ENCODE results near the gene ZBTB39. TPM values are rescaled to one million over a fixed set of nuclear protein-coding genes. Genes with fewer than 3 reads are reported as not detected.
"Not testable (repeated sequence)": the region's sequence is repeated elsewhere in the genome, so short reads cannot be mapped to it uniquely, and the experiment has no call there.

The ZBTB39 gene
- 1 to 10 TPM in 3 of 4 donors, under 1 TPM in 1; 0.81 to 6.5 (median 1.8) TPM for polyA plus RNA-seq
- long read RNA-seq, donor 1, full-length matches to known transcripts = 6 of 6 reads
- long read RNA-seq, donor 1, partial matches to known transcripts = 0 of 6 reads
- long read RNA-seq, donor 1, other reads (novel, unspliced or antisense) = 0 of 6 reads
- long read RNA-seq, donor 2, full-length matches to known transcripts = 1 of 1 reads
- long read RNA-seq, donor 2, partial matches to known transcripts = 0 of 1 reads
- long read RNA-seq, donor 2, other reads (novel, unspliced or antisense) = 0 of 1 reads
- long read RNA-seq, donor 3, full-length matches to known transcripts = 2 of 2 reads
- long read RNA-seq, donor 3, partial matches to known transcripts = 0 of 2 reads
- long read RNA-seq, donor 3, other reads (novel, unspliced or antisense) = 0 of 2 reads
- long read RNA-seq, donor 4 = 0 reads
- long read RNA-seq, donor 5, full-length matches to known transcripts = 1 of 1 reads
- long read RNA-seq, donor 5, partial matches to known transcripts = 0 of 1 reads
- long read RNA-seq, donor 5, other reads (novel, unspliced or antisense) = 0 of 1 reads
- long read RNA-seq, donor 6 = 0 reads
- long read RNA-seq, donor 7 = 0 reads
- long read RNA-seq, donor 8, full-length matches to known transcripts = 1 of 1 reads
- long read RNA-seq, donor 8, partial matches to known transcripts = 0 of 1 reads
- long read RNA-seq, donor 8, other reads (novel, unspliced or antisense) = 0 of 1 reads
- long read RNA-seq, donor 9, full-length matches to known transcripts = 2 of 2 reads
- long read RNA-seq, donor 9, partial matches to known transcripts = 0 of 2 reads
- long read RNA-seq, donor 9, other reads (novel, unspliced or antisense) = 0 of 2 reads
- long read RNA-seq, donor 10, full-length matches to known transcripts = 3 of 3 reads
- long read RNA-seq, donor 10, partial matches to known transcripts = 0 of 3 reads
- long read RNA-seq, donor 10, other reads (novel, unspliced or antisense) = 0 of 3 reads

- peaks cover 2 to 36% (median 3%) of the 10 kb centered on the region in 3 donors for H3K36me3 ChIP-seq (ENCODE audit: control insufficient read depth in 3 of 3, insufficient read depth in 2 of 3, low read depth in 1 of 3, low read length in 3 of 3)
- no peak for FAIRE-seq
- 0 to 1% (median 0%) methylated on average over 30 to 94 of the region's 94 CpGs for WGBS, 3 donors
Measured at GRCh38 chr12:57005980-57006808, at the start of gene ZBTB39. ZBTB39 (minus strand) TSS chr12:57006546; CDS start chr12:57004917, 1,629 bp downstream.

GRCh38 chr12:57055824-57056223, 49.5 kb upstream of the ZBTB39 start:
- H3K36me3 ChIP-seq (ENCODE audit: control insufficient read depth in 3 of 3, insufficient read depth in 2 of 3, low read depth in 1 of 3, low read length in 3 of 3) = peaks cover 0 to 6% (median 3%) of the 10 kb centered on the region in 3 donors
- H3K27ac ChIP-seq (ENCODE audit: low read depth in 1 of 3, low read length in 2 of 3) = no peak overlapping the region
- no peak overlapping the region for H3K4me3 ChIP-seq (ENCODE audit: low read depth in 1 of 3, low read length in 3 of 3)
- H3K27me3 ChIP-seq (ENCODE audit: control insufficient read depth in 3 of 3, insufficient read depth in 3 of 3, low read length in 3 of 3) = no peaks in the 10 kb centered on the region
- FAIRE-seq = no peak
- WGBS, 3 donors = 65 to 81% (median 79%) methylated on average over 3 of the region's 3 CpGs
- peaks cover 4 to 37% (median 9%) of the 10 kb centered on the region in 3 donors for H3K4me1 ChIP-seq (ENCODE audit: control insufficient read depth in 3 of 3, insufficient read depth in 2 of 3, low read depth in 1 of 3, low read length in 2 of 3)
- no peak for DNase-seq
- no peaks in the 10 kb centered on the region for H3K9me3 ChIP-seq (ENCODE audit: control insufficient read depth in 2 of 2, insufficient read depth in 1 of 2, low read depth in 1 of 2, low read length in 1 of 2)

More at GRCh38 chr12:57005980-57006808, at the start of gene ZBTB39:
- peak; percentile 54 to 80 for DNase-seq
- Histone ChIP-seq H3K27me3 (ENCODE audit: control insufficient read depth in 3 of 3, insufficient read depth in 3 of 3, low read length in 3 of 3) (no peaks in the 10 kb centered on the region), H3K27ac (ENCODE audit: low read depth in 1 of 3, low read length in 2 of 3) (peak within 1 kb of the TSS in 2 of 3 donors; percentile 48 to 56), H3K4me3 (ENCODE audit: low read depth in 1 of 3, low read length in 3 of 3) (peak within 1 kb of the TSS; percentile 75 to 77 (median 75)), H3K9me3 (ENCODE audit: control insufficient read depth in 2 of 2, insufficient read depth in 1 of 2, low read depth in 1 of 2, low read length in 1 of 2) (no peaks in the 10 kb centered on the region), H3K4me1 (ENCODE audit: control insufficient read depth in 3 of 3, insufficient read depth in 2 of 3, low read depth in 1 of 3, low read length in 2 of 3) (peaks cover 3 to 32% (median 5%) of the 10 kb centered on the region in 3 donors)

- H3K9me3 ChIP-seq (ENCODE audit: control insufficient read depth in 2 of 2, insufficient read depth in 1 of 2, low read depth in 1 of 2, low read length in 1 of 2); FAIRE-seq; H3K27me3 ChIP-seq (ENCODE audit: control insufficient read depth in 3 of 3, insufficient read depth in 3 of 3, low read length in 3 of 3); DNase-seq; H3K36me3 ChIP-seq (ENCODE audit: control insufficient read depth in 3 of 3, insufficient read depth in 2 of 3, low read depth in 1 of 3, low read length in 3 of 3); H3K4me3 ChIP-seq (ENCODE audit: low read depth in 1 of 3, low read length in 3 of 3); H3K27ac ChIP-seq (ENCODE audit: low read depth in 1 of 3, low read length in 2 of 3): not testable (repeated sequence)
- 92 to 98% (median 94%) methylated on average over 4 of the region's 4 CpGs for WGBS, 3 donors
- H3K4me1 ChIP-seq (ENCODE audit: control insufficient read depth in 3 of 3, insufficient read depth in 2 of 3, low read depth in 1 of 3, low read length in 2 of 3) = peaks cover 4 to 26% (median 6%) of the 10 kb centered on the region in 3 donors
Measured at GRCh38 chr12:57053901-57054300, 47.6 kb upstream of the ZBTB39 start.

GRCh38 chr12:57053146-57053545, 46.8 kb upstream of the ZBTB39 start:
- H3K4me1 ChIP-seq (ENCODE audit: control insufficient read depth in 3 of 3, insufficient read depth in 2 of 3, low read depth in 1 of 3, low read length in 2 of 3) = peaks cover 4 to 25% (median 4%) of the 10 kb centered on the region in 3 donors
- H3K9me3 ChIP-seq (ENCODE audit: control insufficient read depth in 2 of 2, insufficient read depth in 1 of 2, low read depth in 1 of 2, low read length in 1 of 2); FAIRE-seq; H3K4me3 ChIP-seq (ENCODE audit: low read depth in 1 of 3, low read length in 3 of 3); H3K27me3 ChIP-seq (ENCODE audit: control insufficient read depth in 3 of 3, insufficient read depth in 3 of 3, low read length in 3 of 3); H3K27ac ChIP-seq (ENCODE audit: low read depth in 1 of 3, low read length in 2 of 3); DNase-seq; H3K36me3 ChIP-seq (ENCODE audit: control insufficient read depth in 3 of 3, insufficient read depth in 2 of 3, low read depth in 1 of 3, low read length in 3 of 3): not testable (repeated sequence)
- WGBS, 3 donors = 96 to 99% (median 98%) methylated on average over 4 of the region's 4 CpGs

- H3K4me1 ChIP-seq (ENCODE audit: control insufficient read depth in 3 of 3, insufficient read depth in 2 of 3, low read depth in 1 of 3, low read length in 2 of 3) = peaks cover 0 to 40% (median 8%) of the 10 kb centered on the region in 3 donors
- no peaks in the 10 kb centered on the region for H3K9me3 ChIP-seq (ENCODE audit: control insufficient read depth in 2 of 2, insufficient read depth in 1 of 2, low read depth in 1 of 2, low read length in 1 of 2)
- H3K36me3 ChIP-seq (ENCODE audit: control insufficient read depth in 3 of 3, insufficient read depth in 2 of 3, low read depth in 1 of 3, low read length in 3 of 3) = peaks cover 0 to 26% (median 0%) of the 10 kb centered on the region in 3 donors
- FAIRE-seq (no peak), DNase-seq (peak; percentile 63 to 79)
- H3K4me3 ChIP-seq (ENCODE audit: low read depth in 1 of 3, low read length in 3 of 3) = peak overlapping the region in 2 of 3 donors; percentile 66 to 69
- H3K27me3 ChIP-seq (ENCODE audit: control insufficient read depth in 3 of 3, insufficient read depth in 3 of 3, low read length in 3 of 3) = no peaks in the 10 kb centered on the region
- 26 to 68% (median 53%) methylated on average over 1 of the region's 1 CpG for WGBS, 3 donors
- peak overlapping the region; percentile 48 to 88 (median 80) for H3K27ac ChIP-seq (ENCODE audit: low read depth in 1 of 3, low read length in 2 of 3)
Measured at GRCh38 chr12:57051011-57051410, 44.7 kb upstream of the ZBTB39 start.

- peak; percentile 88 to 94 for DNase-seq
- peak within 1 kb of the TSS; percentile 3 to 69 (median 66) for H3K4me3 ChIP-seq (ENCODE audit: low read depth in 1 of 3, low read length in 3 of 3)
- H3K27ac ChIP-seq (ENCODE audit: low read depth in 1 of 3, low read length in 2 of 3) = peak within 1 kb of the TSS; percentile 78 to 88 (median 80)
Measured at GRCh38 chr12:57049890-57050289, 43.5 kb upstream of the ZBTB39 start, which contains the start of gene MYO1A. MYO1A (minus strand) TSS chr12:57050129; CDS start chr12:57048323, 1,806 bp downstream.

GRCh38 chr12:57049119-57049446, 42.7 kb upstream of the ZBTB39 start:
- Histone ChIP-seq H3K4me1 (ENCODE audit: control insufficient read depth in 3 of 3, insufficient read depth in 2 of 3, low read depth in 1 of 3, low read length in 2 of 3) (peaks cover 3 to 44% (median 8%) of the 10 kb centered on the region in 3 donors), H3K27me3 (ENCODE audit: control insufficient read depth in 3 of 3, insufficient read depth in 3 of 3, low read length in 3 of 3) (no peaks in the 10 kb centered on the region), H3K27ac (ENCODE audit: low read depth in 1 of 3, low read length in 2 of 3) (peak overlapping the region; percentile 78 to 88 (median 80)), H3K4me3 (ENCODE audit: low read depth in 1 of 3, low read length in 3 of 3) (peak overlapping the region; percentile 3 to 69 (median 66)), H3K9me3 (ENCODE audit: control insufficient read depth in 2 of 2, insufficient read depth in 1 of 2, low read depth in 1 of 2, low read length in 1 of 2) (no peaks in the 10 kb centered on the region), H3K36me3 (ENCODE audit: control insufficient read depth in 3 of 3, insufficient read depth in 2 of 3, low read depth in 1 of 3, low read length in 3 of 3) (peaks cover 0 to 38% (median 0%) of the 10 kb centered on the region in 3 donors)
- FAIRE-seq = no peak
- 12 to 64% (median 40%) methylated on average over 4 of the region's 4 CpGs for WGBS, 3 donors
- DNase-seq = peak; percentile 82 to 91

More at GRCh38 chr12:57049890-57050289, 43.5 kb upstream of the ZBTB39 start, which contains the start of gene MYO1A:
- H3K4me1 ChIP-seq (ENCODE audit: control insufficient read depth in 3 of 3, insufficient read depth in 2 of 3, low read depth in 1 of 3, low read length in 2 of 3) = peaks cover 3 to 44% (median 8%) of the 10 kb centered on the region in 3 donors
- H3K36me3 ChIP-seq (ENCODE audit: control insufficient read depth in 3 of 3, insufficient read depth in 2 of 3, low read depth in 1 of 3, low read length in 3 of 3) = peaks cover 0 to 30% (median 0%) of the 10 kb centered on the region in 3 donors
- no peaks in the 10 kb centered on the region for H3K27me3 ChIP-seq (ENCODE audit: control insufficient read depth in 3 of 3, insufficient read depth in 3 of 3, low read length in 3 of 3)
- no peak for FAIRE-seq
- 16 to 44% (median 38%) methylated on average over 2 of the region's 2 CpGs for WGBS, 3 donors
- no peaks in the 10 kb centered on the region for H3K9me3 ChIP-seq (ENCODE audit: control insufficient read depth in 2 of 2, insufficient read depth in 1 of 2, low read depth in 1 of 2, low read length in 1 of 2)

All from small intestine (tissue), 16 donors.